WERI-Rb-1 (cell line): ENCODE results near the gene LAX1.

Experiments used
- DNase-seq: peaks from one replicate; pipeline ENCODE4 v3.0.0-alpha.2; 2020
- H3K27ac ChIP-seq: fragments of 250-450 bp; sonication (Bioruptor Pico); 2 replicates; pipeline ENCODE4 v1.5.1; 2020; ENCODE audit warnings: mild to moderate bottlenecking, moderate library complexity
- H3K27me3 ChIP-seq: fragments of 250-450 bp; sonication (Bioruptor Pico); 2 replicates; pipeline ENCODE4 v1.5.1; 2021; ENCODE audit warnings: mild to moderate bottlenecking, low read depth, moderate library complexity; ENCODE audit not compliant: insufficient read depth, severe bottlenecking
- H3K36me3 ChIP-seq: fragments of 250-450 bp; sonication (Bioruptor Pico); 2 replicates; pipeline ENCODE4 v1.5.1; 2020; ENCODE audit warnings: mild to moderate bottlenecking, moderate library complexity
- H3K4me3 ChIP-seq: 2 replicates; pipeline ENCODE4 v1.5.1; 2011; ENCODE audit warnings: low read depth, mild to moderate bottlenecking, control low read depth, low read length
- H3K9me3 ChIP-seq: fragments of 250-450 bp; sonication (Bioruptor Pico); 2 replicates; pipeline ENCODE4 v1.5.1; 2021; ENCODE audit warnings: mild to moderate bottlenecking, moderate library complexity; ENCODE audit not compliant: severe bottlenecking
- CTCF ChIP-seq: IDR thresholded peaks from 2 replicates; pipeline ENCODE4 v1.5.1; 2011; ENCODE audit warnings: low read depth, mild to moderate bottlenecking, control low read depth, inconsistent platforms, low read length

LAX1 gene

GRCh38 chr1:203807196-203807595 lies 42.2 kb downstream of the LAX1 start:
- no peak for DNase-seq
- Histone ChIP-seq H3K27me3 (no peaks in the 10 kb centered on the region), H3K27ac (no peak overlapping the region), H3K9me3 (no peaks in the 10 kb centered on the region), H3K36me3 (peaks cover 89% of the 10 kb centered on the region), H3K4me3 (no peak overlapping the region)
- TF ChIP-seq CTCF, result no peak

- Histone ChIP-seq H3K36me3 (peaks cover 91% of the 10 kb centered on the region), H3K4me3 (no peak overlapping the region), H3K9me3 (no peaks in the 10 kb centered on the region), H3K27ac (no peak overlapping the region), H3K27me3 (no peaks in the 10 kb centered on the region)
- no peak for DNase-seq
- no peak for TF ChIP-seq CTCF
Measured at GRCh38 chr1:203813581-203814341, 48.8 kb downstream of the LAX1 start.

- peaks cover 96% of the 10 kb centered on the region for H3K36me3 ChIP-seq
- no peak overlapping the region for H3K27ac ChIP-seq
- no peaks in the 10 kb centered on the region for H3K27me3 ChIP-seq
- no peak overlapping the region for H3K4me3 ChIP-seq
- TF ChIP-seq CTCF, result no peak
- no peak for DNase-seq
- no peaks in the 10 kb centered on the region for H3K9me3 ChIP-seq
Measured at GRCh38 chr1:203818399-203818798, 53.4 kb downstream of the LAX1 start.

GRCh38 chr1:203823306-203823705 lies 58.3 kb downstream of the LAX1 start:
- no peak for DNase-seq
- Histone ChIP-seq H3K36me3 (peaks cover 95% of the 10 kb centered on the region), H3K4me3 (no peak overlapping the region), H3K27ac (peak overlapping the region; percentile 3; the same call in 1 of the 2 replicates), H3K27me3 (no peaks in the 10 kb centered on the region), H3K9me3 (no peaks in the 10 kb centered on the region)
- no peak for TF ChIP-seq CTCF
